ENCODE data around the gene ARHGEF9. TPM values are rescaled to one million over a fixed set of nuclear protein-coding genes. Genes with fewer than 3 reads are reported as not detected.
A peak's percentile ranks its signal among the peaks of the same experiment; 100 is the strongest.

ARHGEF9 gene
- polyA plus RNA-seq, 1 donor from 2014 or later, result 71.9 TPM

- Histone ChIP-seq H2AFZ (ENCODE audit: low read depth, low read length) (peak overlapping the region; percentile 14), H3K9me2 (ENCODE audit: insufficient read depth, low read length) (no peaks in the 10 kb centered on the region), H3F3A (ENCODE audit: insufficient read depth, low read length, poor library complexity, severe bottlenecking) (no peaks in the 10 kb centered on the region), H3K36me3 (ENCODE audit: insufficient read depth, low read length) (no peaks in the 10 kb centered on the region), H3K79me2 (replicated peaks; ENCODE audit: insufficient read depth, low read length) (peaks cover 46% of the 10 kb centered on the region), H3K9ac (ENCODE audit: low read length) (peak overlapping the region; percentile 81), H3K27me3 (ENCODE audit: insufficient read depth, low read depth, low read length) (no peaks in the 10 kb centered on the region), H3K4me2 (ENCODE audit: low read length) (no peak overlapping the region), H3K27ac (ENCODE audit: low read length) (peak overlapping the region; percentile 92), H3K4me3 (ENCODE audit: low read length) (peak overlapping the region; percentile 76), H3K9me3 (ENCODE audit: low read length) (no peaks in the 10 kb centered on the region), H4K20me1 (ENCODE audit: insufficient read depth) (no peaks in the 10 kb centered on the region)
- TF ChIP-seq, protein P1, sequence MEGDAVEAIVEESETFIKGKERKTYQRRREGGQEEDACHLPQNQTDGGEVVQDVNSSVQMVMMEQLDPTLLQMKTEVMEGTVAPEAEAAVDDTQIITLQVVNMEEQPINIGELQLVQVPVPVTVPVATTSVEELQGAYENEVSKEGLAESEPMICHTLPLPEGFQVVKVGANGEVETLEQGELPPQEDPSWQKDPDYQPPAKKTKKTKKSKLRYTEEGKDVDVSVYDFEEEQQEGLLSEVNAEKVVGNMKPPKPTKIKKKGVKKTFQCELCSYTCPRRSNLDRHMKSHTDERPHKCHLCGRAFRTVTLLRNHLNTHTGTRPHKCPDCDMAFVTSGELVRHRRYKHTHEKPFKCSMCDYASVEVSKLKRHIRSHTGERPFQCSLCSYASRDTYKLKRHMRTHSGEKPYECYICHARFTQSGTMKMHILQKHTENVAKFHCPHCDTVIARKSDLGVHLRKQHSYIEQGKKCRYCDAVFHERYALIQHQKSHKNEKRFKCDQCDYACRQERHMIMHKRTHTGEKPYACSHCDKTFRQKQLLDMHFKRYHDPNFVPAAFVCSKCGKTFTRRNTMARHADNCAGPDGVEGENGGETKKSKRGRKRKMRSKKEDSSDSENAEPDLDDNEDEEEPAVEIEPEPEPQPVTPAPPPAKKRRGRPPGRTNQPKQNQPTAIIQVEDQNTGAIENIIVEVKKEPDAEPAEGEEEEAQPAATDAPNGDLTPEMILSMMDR (IDR thresholded peaks at IDR 0.05; ENCODE audit: poor library complexity, severe bottlenecking), result no peak
- TF ChIP-seq REST (IDR thresholded peaks at IDR 0.05; ENCODE audit: borderline replicate concordance) (no peak), MXI1 (conservative IDR thresholded peaks at IDR 0.05; ENCODE audit: poor library complexity, severe bottlenecking) (no peak), EP300 (conservative IDR thresholded peaks at IDR 0.05; ENCODE audit: poor library complexity, severe bottlenecking) (no peak), RAD21 (conservative IDR thresholded peaks at IDR 0.05) (no peak), TAF1 (IDR thresholded peaks at IDR 0.05; ENCODE audit: low read depth) (no peak), POLR2AphosphoS5 (IDR thresholded peaks at IDR 0.05) (no peak), EZH2 (IDR thresholded peaks at IDR 0.05; ENCODE audit: borderline replicate concordance, insufficient read depth, low read length, poor library complexity, severe bottlenecking) (no peak)
These were observed 30.7 kb downstream of the ARHGEF9 start for GRCh38 chrX:63754136-63754859.

- peaks cover 71% of the 10 kb centered on the region for H3K79me2 ChIP-seq (replicated peaks; ENCODE audit: insufficient read depth, low read length)
- H3K27me3 ChIP-seq (ENCODE audit: insufficient read depth, low read depth, low read length), result no peaks in the 10 kb centered on the region
These were observed 33.5 kb downstream of the ARHGEF9 start for GRCh38 chrX:63751481-63751880.

More at GRCh38 chrX:63751481-63751880, 33.5 kb downstream of the ARHGEF9 start:
- Histone ChIP-seq H3K9me3 (ENCODE audit: low read length) (no peaks in the 10 kb centered on the region), H3K9ac (ENCODE audit: low read length) (peak overlapping the region; percentile 81), H3K27ac (ENCODE audit: low read length) (peak overlapping the region; percentile 92), H3F3A (ENCODE audit: insufficient read depth, low read length, poor library complexity, severe bottlenecking) (no peaks in the 10 kb centered on the region), H4K20me1 (ENCODE audit: insufficient read depth) (no peaks in the 10 kb centered on the region), H3K9me2 (ENCODE audit: insufficient read depth, low read length) (no peaks in the 10 kb centered on the region), H2AFZ (ENCODE audit: low read depth, low read length) (no peak overlapping the region), H3K4me2 (ENCODE audit: low read length) (peak overlapping the region; percentile 62), H3K36me3 (ENCODE audit: insufficient read depth, low read length) (no peaks in the 10 kb centered on the region), H3K4me3 (ENCODE audit: low read length) (peak overlapping the region; percentile 76)
- TF ChIP-seq MXI1 (conservative IDR thresholded peaks at IDR 0.05; ENCODE audit: poor library complexity, severe bottlenecking) (no peak), RAD21 (conservative IDR thresholded peaks at IDR 0.05) (no peak), REST (IDR thresholded peaks at IDR 0.05; ENCODE audit: borderline replicate concordance) (no peak), TAF1 (IDR thresholded peaks at IDR 0.05; ENCODE audit: low read depth) (no peak), SMC3 (conservative IDR thresholded peaks at IDR 0.05; ENCODE audit: poor library complexity) (no peak), EZH2 (IDR thresholded peaks at IDR 0.05; ENCODE audit: borderline replicate concordance, insufficient read depth, low read length, poor library complexity, severe bottlenecking) (no peak)
- TF ChIP-seq, protein P1 (IDR thresholded peaks at IDR 0.05; ENCODE audit: poor library complexity, severe bottlenecking), result no peak

All from neural cell (in vitro differentiated cells).